Subcutaneous adipose tissue (tissue), 4 donors: ENCODE data around the gene TP53. TPM values are rescaled to one million over a fixed set of nuclear protein-coding genes. Genes with fewer than 3 reads are reported as not detected.

Experiments used
- CTCF ChIP-seq: fragments of 450-650 bp; IDR thresholded peaks from one replicate; pipeline ENCODE4 v1.5.1; 2016; ENCODE audit warnings: low read depth, mild to moderate bottlenecking, control low read depth, antibody characterized with exemption, moderate library complexity
- total RNA-seq, 4 donors: library from RNA; depleted of rRNA; stranded (reverse); fragments of >200 nt; gene quantifications; one replicate each; pipeline ENCODE4 v1.1.0, GENCODE V29; 2016

The TP53 gene
- total RNA-seq, 4 donors from 2014 or later = 13.8 to 21.7 (median 16.4) TPM

GRCh38 chr17:7684851-7685532 lies 2.3 kb downstream of the TP53 start:
- no peak for TF ChIP-seq CTCF

GRCh38 chr17:7677388-7678067 lies 9.8 kb downstream of the TP53 start:
- TF ChIP-seq CTCF = no peak

GRCh38 chr17:7676533-7676932 lies 10.8 kb downstream of the TP53 start:
- no peak for TF ChIP-seq CTCF

- TF ChIP-seq CTCF = no peak
Observed at GRCh38 chr17:7674934-7675333, 12.4 kb downstream of the TP53 start.

GRCh38 chr17:7673239-7673638 lies 14.1 kb downstream of the TP53 start:
- TF ChIP-seq CTCF = no peak

GRCh38 chr17:7668482-7668881 lies 18.8 kb downstream of the TP53 start:
- TF ChIP-seq CTCF = no peak

GRCh38 chr17:7667656-7668406 lies 19.5 kb downstream of the TP53 start:
- no peak for TF ChIP-seq CTCF
